HG02870 (cell line): ENCODE results near the gene PTPRD.

ENCODE experiments used
- ATAC-seq: cut with Tn5 transposase; IDR thresholded peaks from one replicate; pipeline ENCODE4 v1.9.1; 2021; ENCODE audit warnings: mild to moderate bottlenecking, moderate library complexity; ENCODE audit not compliant: unreplicated experiment

Gene PTPRD

GRCh38 chr9:9625248-9625647, 987.6 kb downstream of the PTPRD start:
- peak; percentile 59 for ATAC-seq

GRCh38 chr9:9623506-9623905, 989.3 kb downstream of the PTPRD start:
- no peak for ATAC-seq

- no peak for ATAC-seq
Measured at GRCh38 chr9:9621355-9621940, 991.4 kb downstream of the PTPRD start.

GRCh38 chr9:9620736-9621135, 992.1 kb downstream of the PTPRD start:
- no peak for ATAC-seq

- no peak for ATAC-seq
Measured at GRCh38 chr9:9615086-9615485, 997.7 kb downstream of the PTPRD start.

- ATAC-seq = no peak
Measured at GRCh38 chr9:9614607-9615006, 998.2 kb downstream of the PTPRD start.

- peak; percentile 47 for ATAC-seq
Measured at GRCh38 chr9:9612755-9613154, 1000.0 kb downstream of the PTPRD start.

GRCh38 chr9:9612270-9612669, 1000.5 kb downstream of the PTPRD start:
- peak; percentile 88 for ATAC-seq

GRCh38 chr9:9605681-9606080, 1007.1 kb downstream of the PTPRD start:
- ATAC-seq = no peak

- ATAC-seq = no peak
Measured at GRCh38 chr9:9603345-9603744, 1009.5 kb downstream of the PTPRD start.

- ATAC-seq = no peak
Measured at GRCh38 chr9:9598723-9599122, 1014.1 kb downstream of the PTPRD start.

- ATAC-seq = no peak
Measured at GRCh38 chr9:9592104-9592503, 1020.7 kb downstream of the PTPRD start.

GRCh38 chr9:9585920-9586319, 1026.9 kb downstream of the PTPRD start:
- no peak for ATAC-seq

GRCh38 chr9:9574080-9574479, 1038.7 kb downstream of the PTPRD start:
- no peak for ATAC-seq

- ATAC-seq = no peak
Measured at GRCh38 chr9:9565700-9566099, 1047.1 kb downstream of the PTPRD start.

GRCh38 chr9:9563817-9564216, 1049.0 kb downstream of the PTPRD start:
- ATAC-seq = no peak

- ATAC-seq = no peak
Measured at GRCh38 chr9:9560382-9561035, 1052.3 kb downstream of the PTPRD start.

- no peak for ATAC-seq
Measured at GRCh38 chr9:9558907-9559306, 1053.9 kb downstream of the PTPRD start.

- no peak for ATAC-seq
Measured at GRCh38 chr9:9557804-9558334, 1054.9 kb downstream of the PTPRD start.

GRCh38 chr9:9556865-9557803, 1055.7 kb downstream of the PTPRD start:
- no peak for ATAC-seq

- ATAC-seq = no peak
Measured at GRCh38 chr9:9552665-9553064, 1060.1 kb downstream of the PTPRD start.

GRCh38 chr9:9538766-9539165, 1074.0 kb downstream of the PTPRD start:
- ATAC-seq = no peak
